ENCODE results near the gene YTHDF1. TPM values are rescaled to one million over a fixed set of nuclear protein-coding genes. Genes with fewer than 3 reads are reported as not detected.

The YTHDF1 gene
- total RNA-seq, 2 donors from 2014 or later: 21.8 to 31.8 TPM

- H3K9me3 ChIP-seq: no peaks in the 10 kb centered on the region
- ATAC-seq (ENCODE audit: insufficient number of reproducible peaks, low FRiP score, low read depth) (no peak), DNase-seq (ENCODE audit: low spot score) (no peak)
- H3K36me3 ChIP-seq: no peaks in the 10 kb centered on the region
- TF ChIP-seq, protein P1, sequence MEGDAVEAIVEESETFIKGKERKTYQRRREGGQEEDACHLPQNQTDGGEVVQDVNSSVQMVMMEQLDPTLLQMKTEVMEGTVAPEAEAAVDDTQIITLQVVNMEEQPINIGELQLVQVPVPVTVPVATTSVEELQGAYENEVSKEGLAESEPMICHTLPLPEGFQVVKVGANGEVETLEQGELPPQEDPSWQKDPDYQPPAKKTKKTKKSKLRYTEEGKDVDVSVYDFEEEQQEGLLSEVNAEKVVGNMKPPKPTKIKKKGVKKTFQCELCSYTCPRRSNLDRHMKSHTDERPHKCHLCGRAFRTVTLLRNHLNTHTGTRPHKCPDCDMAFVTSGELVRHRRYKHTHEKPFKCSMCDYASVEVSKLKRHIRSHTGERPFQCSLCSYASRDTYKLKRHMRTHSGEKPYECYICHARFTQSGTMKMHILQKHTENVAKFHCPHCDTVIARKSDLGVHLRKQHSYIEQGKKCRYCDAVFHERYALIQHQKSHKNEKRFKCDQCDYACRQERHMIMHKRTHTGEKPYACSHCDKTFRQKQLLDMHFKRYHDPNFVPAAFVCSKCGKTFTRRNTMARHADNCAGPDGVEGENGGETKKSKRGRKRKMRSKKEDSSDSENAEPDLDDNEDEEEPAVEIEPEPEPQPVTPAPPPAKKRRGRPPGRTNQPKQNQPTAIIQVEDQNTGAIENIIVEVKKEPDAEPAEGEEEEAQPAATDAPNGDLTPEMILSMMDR (IDR thresholded peaks at IDR 0.05): no peak
- no peak overlapping the region for H3K27ac ChIP-seq
- H3K4me3 ChIP-seq: no peak overlapping the region
- no peaks in the 10 kb centered on the region for H3K4me1 ChIP-seq (ENCODE audit: control insufficient read depth in 1 of 2, low read depth in 2 of 2)
- H3K27me3 ChIP-seq (replicated peaks; ENCODE audit: insufficient read depth): no peaks in the 10 kb centered on the region
Observed at GRCh38 chr20:63242736-63243135, 26.8 kb upstream of the YTHDF1 start.

GRCh38 chr20:63241272-63241671 is 25.3 kb upstream of the YTHDF1 start:
- Histone ChIP-seq H3K9me3 (no peaks in the 10 kb centered on the region), H3K27me3 (replicated peaks; ENCODE audit: insufficient read depth) (no peaks in the 10 kb centered on the region), H3K36me3 (no peaks in the 10 kb centered on the region), H3K4me1 (ENCODE audit: control insufficient read depth in 1 of 2, low read depth in 2 of 2) (no peaks in the 10 kb centered on the region), H3K27ac (no peak overlapping the region), H3K4me3 (no peak overlapping the region)
- ATAC-seq (ENCODE audit: insufficient number of reproducible peaks, low FRiP score, low read depth) (no peak), DNase-seq (ENCODE audit: low spot score) (no peak)
- TF ChIP-seq, protein P1 (IDR thresholded peaks at IDR 0.05): no peak

GRCh38 chr20:63240004-63240403 is 24.1 kb upstream of the YTHDF1 start:
- no peaks in the 10 kb centered on the region for H3K4me1 ChIP-seq (ENCODE audit: control insufficient read depth in 1 of 2, low read depth in 2 of 2)
- no peak for DNase-seq (ENCODE audit: low spot score)
- H3K27ac ChIP-seq: no peak overlapping the region
- H3K36me3 ChIP-seq: no peaks in the 10 kb centered on the region
- ATAC-seq (ENCODE audit: insufficient number of reproducible peaks, low FRiP score, low read depth): no peak
- no peak overlapping the region for H3K4me3 ChIP-seq
- H3K27me3 ChIP-seq (replicated peaks; ENCODE audit: insufficient read depth): no peaks in the 10 kb centered on the region
- no peaks in the 10 kb centered on the region for H3K9me3 ChIP-seq
- TF ChIP-seq, protein P1 (IDR thresholded peaks at IDR 0.05): no peak

DNA sequence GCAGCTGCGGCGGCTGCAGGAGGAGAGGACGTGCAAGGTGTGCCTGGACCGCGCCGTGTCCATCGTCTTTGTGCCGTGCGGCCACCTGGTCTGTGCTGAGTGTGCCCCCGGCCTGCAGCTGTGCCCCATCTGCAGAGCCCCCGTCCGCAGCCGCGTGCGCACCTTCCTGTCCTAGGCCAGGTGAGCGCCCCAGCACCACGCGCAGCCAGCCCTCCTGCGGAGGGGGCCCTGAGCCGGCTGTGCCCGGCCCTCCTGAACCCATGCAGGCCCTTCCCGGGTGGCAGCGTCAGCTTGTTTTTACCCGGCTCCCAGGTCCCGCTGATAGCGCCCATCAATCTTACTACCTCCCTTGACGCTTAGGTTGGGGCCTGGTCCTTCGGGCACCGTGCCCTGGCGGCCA is 23.5 kb upstream of the YTHDF1 start:
- no peaks in the 10 kb centered on the region for H3K36me3 ChIP-seq
- no peak overlapping the region for H3K27ac ChIP-seq
- no peaks in the 10 kb centered on the region for H3K4me1 ChIP-seq (ENCODE audit: control insufficient read depth in 1 of 2, low read depth in 2 of 2)
- DNase-seq (ENCODE audit: low spot score): no peak
- no peak for ATAC-seq (ENCODE audit: insufficient number of reproducible peaks, low FRiP score, low read depth)
- no peaks in the 10 kb centered on the region for H3K27me3 ChIP-seq (replicated peaks; ENCODE audit: insufficient read depth)
- H3K9me3 ChIP-seq: no peaks in the 10 kb centered on the region
- no peak overlapping the region for H3K4me3 ChIP-seq
- TF ChIP-seq, protein P1 (IDR thresholded peaks at IDR 0.05): no peak

DNA sequence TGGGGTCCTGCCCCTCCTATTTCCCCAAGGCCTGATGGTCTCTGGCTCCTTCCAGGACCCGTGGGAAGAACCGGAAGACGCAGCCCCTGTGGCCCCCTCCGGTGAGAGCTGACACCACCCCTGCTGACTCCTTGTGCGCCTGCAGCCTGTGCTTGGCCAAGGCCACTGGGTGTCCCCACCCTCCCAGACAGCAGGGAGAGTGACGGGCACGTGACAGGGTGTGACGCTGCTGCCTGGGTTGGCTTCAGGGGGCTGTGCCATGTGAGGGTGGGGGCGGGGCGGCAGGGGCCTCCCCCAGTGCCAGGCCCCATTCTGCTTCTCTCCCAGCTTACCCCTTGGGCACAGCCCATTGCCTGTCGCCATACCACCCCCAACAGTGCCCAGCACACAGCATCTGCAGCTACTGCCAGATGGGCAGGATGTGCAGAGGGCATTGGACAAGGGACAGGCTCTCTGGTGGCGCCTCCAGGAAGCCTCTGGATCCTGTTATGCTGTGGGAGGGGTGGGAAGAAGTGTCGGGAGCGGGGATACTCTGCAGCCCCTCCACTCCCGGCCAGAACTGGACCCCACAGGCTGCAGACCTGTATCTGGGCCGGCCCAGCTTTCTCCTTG is 22.7 kb upstream of the YTHDF1 start:
- no peak overlapping the region for H3K4me3 ChIP-seq
- no peaks in the 10 kb centered on the region for H3K27me3 ChIP-seq (replicated peaks; ENCODE audit: insufficient read depth)
- H3K4me1 ChIP-seq (ENCODE audit: control insufficient read depth in 1 of 2, low read depth in 2 of 2): no peaks in the 10 kb centered on the region
- no peak overlapping the region for H3K27ac ChIP-seq
- DNase-seq (ENCODE audit: low spot score) (no peak), ATAC-seq (ENCODE audit: insufficient number of reproducible peaks, low FRiP score, low read depth) (no peak)
- no peaks in the 10 kb centered on the region for H3K36me3 ChIP-seq
- TF ChIP-seq, protein P1 (IDR thresholded peaks at IDR 0.05): no peak
- H3K9me3 ChIP-seq: no peaks in the 10 kb centered on the region

Measured in thoracic aorta (tissue), 2 donors.